Erythroblast (primary cell): ENCODE measurements around the gene ZNF280B.

ENCODE experiments used
- GATA1 ChIP-seq: IDR thresholded peaks from 2 replicates; pipeline ENCODE4 v1.6.1; 2011; ENCODE audit warnings: low read depth, mild to moderate bottlenecking, control low read depth, low read length, moderate library complexity
- POLR2A ChIP-seq: IDR thresholded peaks from 2 replicates; pipeline ENCODE4 v1.6.1; 2011; ENCODE audit warnings: mild to moderate bottlenecking, low read length

DNA sequence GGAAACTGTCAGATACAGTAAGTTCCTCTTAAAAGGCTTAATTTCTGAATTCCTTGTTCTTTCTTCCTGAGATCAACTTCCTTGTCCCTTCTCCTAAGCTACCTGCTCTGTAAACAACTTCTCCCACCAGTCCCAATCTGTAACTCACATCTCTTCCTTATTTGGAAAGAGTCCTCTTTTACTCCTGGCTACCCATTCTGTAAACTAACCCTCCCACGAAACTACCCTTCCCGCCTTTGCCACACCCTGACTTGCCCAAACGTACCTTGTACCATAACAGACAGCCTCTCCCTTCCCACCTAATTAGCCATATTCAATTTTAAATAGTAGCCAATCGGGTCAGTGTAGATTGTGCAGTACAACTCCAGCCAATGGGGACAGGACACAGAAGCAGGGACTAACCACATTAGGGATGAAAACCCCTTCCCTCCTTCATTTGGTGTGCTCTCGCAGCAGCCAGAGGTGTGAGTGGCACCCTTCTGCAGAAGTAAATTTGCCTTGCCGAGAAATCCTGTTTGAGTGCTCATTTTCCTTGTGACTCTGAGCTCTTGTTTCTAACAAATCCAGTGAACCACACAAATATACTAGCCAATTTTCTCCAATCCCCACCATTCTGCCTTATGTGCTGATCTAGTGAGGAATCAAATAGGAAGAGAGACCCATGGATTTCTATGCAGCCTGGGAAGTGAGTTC, 49.5 kb downstream of the ZNF280B start:
- no peak for TF ChIP-seq POLR2A
- TF ChIP-seq GATA1, result no peak
